ENCODE results near the gene PCDHGA9.

DNA sequence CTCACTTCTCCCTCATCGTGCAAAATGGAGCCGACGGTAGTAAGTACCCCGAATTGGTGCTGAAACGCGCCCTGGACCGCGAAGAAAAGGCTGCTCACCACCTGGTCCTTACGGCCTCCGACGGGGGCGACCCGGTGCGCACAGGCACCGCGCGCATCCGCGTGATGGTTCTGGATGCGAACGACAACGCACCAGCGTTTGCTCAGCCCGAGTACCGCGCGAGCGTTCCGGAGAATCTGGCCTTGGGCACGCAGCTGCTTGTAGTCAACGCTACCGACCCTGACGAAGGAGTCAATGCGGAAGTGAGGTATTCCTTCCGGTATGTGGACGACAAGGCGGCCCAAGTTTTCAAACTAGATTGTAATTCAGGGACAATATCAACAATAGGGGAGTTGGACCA is 28.7 kb downstream of the PCDHGA9 start:
- TF ChIP-seq, protein P1, sequence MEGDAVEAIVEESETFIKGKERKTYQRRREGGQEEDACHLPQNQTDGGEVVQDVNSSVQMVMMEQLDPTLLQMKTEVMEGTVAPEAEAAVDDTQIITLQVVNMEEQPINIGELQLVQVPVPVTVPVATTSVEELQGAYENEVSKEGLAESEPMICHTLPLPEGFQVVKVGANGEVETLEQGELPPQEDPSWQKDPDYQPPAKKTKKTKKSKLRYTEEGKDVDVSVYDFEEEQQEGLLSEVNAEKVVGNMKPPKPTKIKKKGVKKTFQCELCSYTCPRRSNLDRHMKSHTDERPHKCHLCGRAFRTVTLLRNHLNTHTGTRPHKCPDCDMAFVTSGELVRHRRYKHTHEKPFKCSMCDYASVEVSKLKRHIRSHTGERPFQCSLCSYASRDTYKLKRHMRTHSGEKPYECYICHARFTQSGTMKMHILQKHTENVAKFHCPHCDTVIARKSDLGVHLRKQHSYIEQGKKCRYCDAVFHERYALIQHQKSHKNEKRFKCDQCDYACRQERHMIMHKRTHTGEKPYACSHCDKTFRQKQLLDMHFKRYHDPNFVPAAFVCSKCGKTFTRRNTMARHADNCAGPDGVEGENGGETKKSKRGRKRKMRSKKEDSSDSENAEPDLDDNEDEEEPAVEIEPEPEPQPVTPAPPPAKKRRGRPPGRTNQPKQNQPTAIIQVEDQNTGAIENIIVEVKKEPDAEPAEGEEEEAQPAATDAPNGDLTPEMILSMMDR (optimal IDR thresholded peaks at IDR 0.05 in 1 of 3, IDR thresholded peaks at IDR 0.05 in 1 of 3, conservative IDR thresholded peaks at IDR 0.05 in 1 of 3; ENCODE audit: extremely low read depth in 1 of 3, insufficient read depth in 2 of 3, low read length in 3 of 3) = no peak
- no peak for TF ChIP-seq EZH2 (IDR thresholded peaks at IDR 0.05; ENCODE audit: low read length)

Measured in keratinocyte (primary cell).